Measurements from ENCODE around the gene NAA60.

The NAA60 gene

DNA sequence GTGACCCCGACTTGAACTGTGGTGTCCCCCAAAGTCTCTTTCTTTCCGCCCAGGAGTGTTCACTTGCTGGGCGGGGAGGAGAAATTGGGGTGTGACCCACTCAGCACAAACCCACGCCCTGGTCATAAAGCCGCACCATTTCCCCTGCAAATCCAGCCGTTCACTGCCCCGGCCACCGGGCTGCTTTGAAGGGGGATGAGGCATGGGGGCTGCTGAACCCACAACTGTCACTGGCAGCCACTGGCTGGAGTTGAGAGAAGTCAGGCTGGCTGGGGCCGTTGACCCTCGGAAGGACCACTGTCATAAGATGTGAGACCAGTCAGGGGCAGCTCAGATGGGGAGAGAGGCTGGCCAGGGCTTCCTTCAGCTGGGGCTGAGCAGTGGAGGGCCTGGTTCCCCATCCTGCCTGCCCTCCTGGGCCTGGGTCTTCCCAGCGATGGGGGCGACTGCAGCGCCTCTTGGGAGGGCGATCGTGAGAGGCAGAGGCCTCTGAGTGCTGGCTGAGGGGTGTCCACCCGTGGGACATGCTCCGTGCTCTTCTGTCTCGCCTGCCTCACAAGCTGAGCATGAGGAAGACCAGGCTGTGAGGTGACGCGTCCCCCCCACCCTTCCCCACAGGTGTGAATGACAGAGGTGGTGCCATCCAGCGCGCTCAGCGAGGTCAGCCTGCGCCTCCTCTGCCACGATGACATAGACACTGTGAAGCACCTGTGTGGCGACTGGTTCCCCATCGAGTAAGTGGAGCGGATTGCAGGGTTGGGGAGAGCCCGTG, 32.3 kb downstream of the NAA60 start:
- DNase-seq (ENCODE audit: low spot score): no peak
- in situ Hi-C loops (cut with MboI; ENCODE audit: low sequenced_read_pairs, unreplicated experiment): no loop called here
- TF ChIP-seq, protein P1, sequence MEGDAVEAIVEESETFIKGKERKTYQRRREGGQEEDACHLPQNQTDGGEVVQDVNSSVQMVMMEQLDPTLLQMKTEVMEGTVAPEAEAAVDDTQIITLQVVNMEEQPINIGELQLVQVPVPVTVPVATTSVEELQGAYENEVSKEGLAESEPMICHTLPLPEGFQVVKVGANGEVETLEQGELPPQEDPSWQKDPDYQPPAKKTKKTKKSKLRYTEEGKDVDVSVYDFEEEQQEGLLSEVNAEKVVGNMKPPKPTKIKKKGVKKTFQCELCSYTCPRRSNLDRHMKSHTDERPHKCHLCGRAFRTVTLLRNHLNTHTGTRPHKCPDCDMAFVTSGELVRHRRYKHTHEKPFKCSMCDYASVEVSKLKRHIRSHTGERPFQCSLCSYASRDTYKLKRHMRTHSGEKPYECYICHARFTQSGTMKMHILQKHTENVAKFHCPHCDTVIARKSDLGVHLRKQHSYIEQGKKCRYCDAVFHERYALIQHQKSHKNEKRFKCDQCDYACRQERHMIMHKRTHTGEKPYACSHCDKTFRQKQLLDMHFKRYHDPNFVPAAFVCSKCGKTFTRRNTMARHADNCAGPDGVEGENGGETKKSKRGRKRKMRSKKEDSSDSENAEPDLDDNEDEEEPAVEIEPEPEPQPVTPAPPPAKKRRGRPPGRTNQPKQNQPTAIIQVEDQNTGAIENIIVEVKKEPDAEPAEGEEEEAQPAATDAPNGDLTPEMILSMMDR (IDR thresholded peaks at IDR 0.05; ENCODE audit: borderline replicate concordance, control extremely low read depth, extremely low read depth, insufficient read depth, missing control alignments): no peak

DNA sequence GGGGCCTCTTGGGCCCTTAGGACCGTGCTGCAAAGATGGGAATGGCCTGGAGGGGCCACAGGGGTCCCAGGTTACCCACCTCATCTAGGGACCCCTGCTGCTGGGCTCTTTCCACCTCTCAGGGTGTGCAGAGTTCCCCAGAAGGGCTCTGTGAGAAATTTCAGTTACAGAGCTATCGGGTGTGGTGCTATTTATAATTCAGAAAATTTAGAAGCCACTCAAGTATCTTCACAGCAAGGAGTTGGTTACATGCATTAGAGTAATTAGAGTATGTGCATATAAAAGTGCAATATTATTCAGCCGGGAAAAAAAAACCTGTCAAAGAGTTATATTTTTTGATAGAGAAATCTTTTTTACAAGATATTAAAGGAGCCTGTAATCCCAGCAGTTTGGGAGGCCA, 32.9 kb downstream of the NAA60 start:
- TF ChIP-seq, protein P1 (IDR thresholded peaks at IDR 0.05; ENCODE audit: borderline replicate concordance, control extremely low read depth, extremely low read depth, insufficient read depth, missing control alignments): no peak
- in situ Hi-C loops (cut with MboI; ENCODE audit: low sequenced_read_pairs, unreplicated experiment): no loop called here
- DNase-seq (ENCODE audit: low spot score): no peak

DNA sequence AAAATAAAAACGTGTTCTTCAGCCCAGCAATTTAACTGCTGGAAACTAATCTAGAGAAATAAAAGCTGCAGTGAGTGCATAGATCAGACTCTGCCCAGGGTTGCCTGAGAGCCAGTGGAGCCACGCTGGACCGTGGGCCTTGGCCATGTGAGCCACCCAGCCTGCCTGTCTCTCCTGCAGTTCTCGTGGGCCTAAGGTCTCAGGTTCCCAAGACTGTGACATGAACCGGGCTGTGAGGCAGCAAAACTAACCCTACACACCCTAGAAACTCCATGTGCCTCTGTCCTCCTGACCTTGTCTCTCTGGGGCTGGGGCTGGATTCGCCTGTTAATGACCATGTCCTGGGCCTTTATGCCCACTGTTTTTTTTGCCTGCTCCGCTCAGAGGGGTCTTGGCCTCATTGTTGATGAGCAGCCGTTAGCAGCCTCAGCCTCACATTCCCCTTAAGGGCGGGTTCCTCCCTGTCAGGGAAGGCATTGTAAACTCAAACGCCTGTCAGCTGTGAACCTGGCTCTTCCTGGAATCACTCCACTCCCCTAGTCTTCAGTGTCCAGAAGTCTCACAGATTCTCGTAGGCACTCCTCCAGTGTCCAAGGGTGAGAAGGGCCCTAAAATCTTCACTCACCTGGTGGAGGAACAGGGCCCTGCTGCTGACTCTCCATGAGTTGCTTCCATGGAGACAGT, 34.9 kb downstream of the NAA60 start:
- in situ Hi-C loops (cut with MboI; ENCODE audit: low sequenced_read_pairs, unreplicated experiment): no loop called here
- DNase-seq (ENCODE audit: low spot score): no peak
- TF ChIP-seq, protein P1 (IDR thresholded peaks at IDR 0.05; ENCODE audit: borderline replicate concordance, control extremely low read depth, extremely low read depth, insufficient read depth, missing control alignments): no peak

DNA sequence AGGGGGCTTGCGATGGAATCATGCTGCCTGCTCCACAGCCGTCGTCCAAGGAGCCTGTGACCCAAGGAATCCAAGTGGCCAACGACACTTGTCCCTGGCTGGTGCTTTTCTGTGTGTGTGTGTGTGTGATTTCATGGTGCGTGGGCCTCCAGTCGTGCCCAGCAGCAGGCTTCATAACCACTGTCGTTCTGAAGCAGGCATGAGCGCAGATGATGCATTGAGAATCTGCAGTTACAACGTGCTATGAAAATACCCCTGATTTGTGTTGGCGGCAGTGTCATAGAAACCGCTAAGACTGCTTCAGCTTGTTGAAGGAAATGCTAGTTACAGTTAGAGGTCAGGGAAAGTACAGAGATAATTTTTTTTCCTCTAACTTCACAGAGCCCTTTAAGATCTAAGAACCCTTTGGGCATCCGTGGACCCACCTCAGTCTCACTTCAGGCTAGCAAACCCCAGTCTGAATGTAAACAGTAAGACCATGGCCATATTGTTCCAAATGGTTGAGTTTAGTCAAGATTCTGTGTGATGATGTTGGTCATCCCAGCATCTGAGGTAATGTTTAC, 36.3 kb downstream of the NAA60 start:
- TF ChIP-seq, protein P1 (IDR thresholded peaks at IDR 0.05; ENCODE audit: borderline replicate concordance, control extremely low read depth, extremely low read depth, insufficient read depth, missing control alignments): no peak
- DNase-seq (ENCODE audit: low spot score): no peak
- in situ Hi-C loops (cut with MboI; ENCODE audit: low sequenced_read_pairs, unreplicated experiment): no loop called here

DNA sequence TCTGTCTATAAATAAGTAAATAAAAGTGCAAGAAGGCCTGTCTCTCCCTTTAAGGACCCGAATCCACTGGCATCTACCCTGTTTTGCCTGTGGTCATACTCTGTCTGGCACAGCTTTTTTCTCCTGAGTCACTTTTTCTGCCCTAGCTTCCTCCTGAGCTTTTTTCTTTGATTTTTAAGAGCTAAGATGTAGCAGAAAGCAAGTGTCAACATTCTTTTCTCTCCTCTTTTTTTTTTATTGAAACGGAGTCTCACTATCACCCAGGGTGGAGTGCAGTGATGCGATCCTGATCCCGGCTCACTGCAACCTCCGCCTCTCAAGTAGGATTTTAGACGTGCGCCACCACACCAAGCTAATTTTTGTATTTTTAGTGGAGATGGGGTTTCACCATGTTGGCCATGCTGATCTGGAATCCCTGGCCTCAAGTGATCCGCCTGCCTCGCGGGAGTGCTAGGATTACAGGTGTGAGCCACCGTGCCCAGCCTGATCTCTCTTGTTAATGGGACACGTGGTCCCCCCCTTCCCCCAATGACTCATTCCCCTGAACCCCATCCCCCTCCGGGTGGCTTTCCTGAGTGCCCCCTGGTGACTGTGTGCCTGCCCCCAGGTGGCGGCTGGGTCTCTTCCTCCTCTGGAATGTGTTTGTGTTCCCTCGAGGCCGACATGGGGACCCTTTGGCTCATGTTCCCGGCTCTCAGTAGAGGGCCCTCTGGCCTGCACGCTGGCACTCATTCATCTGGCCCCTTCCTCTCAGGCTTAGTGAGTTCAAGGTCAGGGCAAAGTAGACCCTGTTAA, 37.6 kb downstream of the NAA60 start:
- DNase-seq (ENCODE audit: low spot score): no peak
- TF ChIP-seq, protein P1 (IDR thresholded peaks at IDR 0.05; ENCODE audit: borderline replicate concordance, control extremely low read depth, extremely low read depth, insufficient read depth, missing control alignments): no peak
- in situ Hi-C loops (cut with MboI; ENCODE audit: low sequenced_read_pairs, unreplicated experiment): no loop called here
